Brain microvascular endothelial cell (primary cell): ENCODE measurements around the gene GCHFR.

Source experiments
- DNase-seq: peaks from one replicate; pipeline ENCODE4 v3.0.0-alpha.2; 2020
- H3K27ac ChIP-seq: fragments of 250-450 bp; sonication (Bioruptor Pico); 2 replicates; pipeline ENCODE4 v1.5.1; 2020; ENCODE audit warnings: mild to moderate bottlenecking, moderate library complexity
- H3K27me3 ChIP-seq: fragments of 250-450 bp; sonication (Bioruptor Pico); replicated peaks from 2 replicates; pipeline ENCODE4 v1.5.1; 2020; ENCODE audit warnings: mild to moderate bottlenecking
- H3K36me3 ChIP-seq: fragments of 250-450 bp; sonication (Bioruptor Pico); replicated peaks from 2 replicates; pipeline ENCODE4 v1.5.1; 2020; ENCODE audit warnings: mild to moderate bottlenecking
- H3K4me3 ChIP-seq: 2 replicates; pipeline ENCODE4 v1.5.1; 2011; ENCODE audit warnings: low read depth, mild to moderate bottlenecking, control low read depth, low read length, moderate library complexity
- CTCF ChIP-seq: IDR thresholded peaks from 2 replicates; pipeline ENCODE4 v1.5.1; 2011; ENCODE audit warnings: low read depth, mild to moderate bottlenecking, moderate library complexity, low read length, control low read depth, inconsistent platforms; ENCODE audit errors: missing control alignments
- in situ Hi-C: cut with HindIII; loops from 2 replicates; pipeline ENCODE4 v1.10.0; 2017; ENCODE audit warnings: low sequenced_read_pairs, low pct_ligation_motif_present

GCHFR gene

GRCh38 chr15:40755812-40756208, 8.1 kb upstream of the GCHFR start:
- H3K27ac ChIP-seq: no peak overlapping the region
- TF ChIP-seq CTCF: no peak
- no peak for DNase-seq
- peak overlapping the region; percentile 98 for H3K4me3 ChIP-seq
- no peaks in the 10 kb centered on the region for H3K27me3 ChIP-seq
- peaks cover 3% of the 10 kb centered on the region for H3K36me3 ChIP-seq
- in situ Hi-C loops: no loop called here

GRCh38 chr15:40756938-40757337, 6.9 kb upstream of the GCHFR start:
- H3K36me3 ChIP-seq: no peaks in the 10 kb centered on the region
- no peak overlapping the region for H3K27ac ChIP-seq
- H3K4me3 ChIP-seq: no peak overlapping the region
- TF ChIP-seq CTCF: no peak
- no peak for DNase-seq
- H3K27me3 ChIP-seq: no peaks in the 10 kb centered on the region
- in situ Hi-C loops: no loop called here

- no peak for TF ChIP-seq CTCF
- Histone ChIP-seq H3K36me3 (no peaks in the 10 kb centered on the region), H3K27me3 (no peaks in the 10 kb centered on the region), H3K4me3 (no peak overlapping the region), H3K27ac (no peak overlapping the region)
- in situ Hi-C loops: no loop called here
- DNase-seq: no peak
These were observed 3.9 kb upstream of the GCHFR start for GRCh38 chr15:40759961-40760360.

DNA sequence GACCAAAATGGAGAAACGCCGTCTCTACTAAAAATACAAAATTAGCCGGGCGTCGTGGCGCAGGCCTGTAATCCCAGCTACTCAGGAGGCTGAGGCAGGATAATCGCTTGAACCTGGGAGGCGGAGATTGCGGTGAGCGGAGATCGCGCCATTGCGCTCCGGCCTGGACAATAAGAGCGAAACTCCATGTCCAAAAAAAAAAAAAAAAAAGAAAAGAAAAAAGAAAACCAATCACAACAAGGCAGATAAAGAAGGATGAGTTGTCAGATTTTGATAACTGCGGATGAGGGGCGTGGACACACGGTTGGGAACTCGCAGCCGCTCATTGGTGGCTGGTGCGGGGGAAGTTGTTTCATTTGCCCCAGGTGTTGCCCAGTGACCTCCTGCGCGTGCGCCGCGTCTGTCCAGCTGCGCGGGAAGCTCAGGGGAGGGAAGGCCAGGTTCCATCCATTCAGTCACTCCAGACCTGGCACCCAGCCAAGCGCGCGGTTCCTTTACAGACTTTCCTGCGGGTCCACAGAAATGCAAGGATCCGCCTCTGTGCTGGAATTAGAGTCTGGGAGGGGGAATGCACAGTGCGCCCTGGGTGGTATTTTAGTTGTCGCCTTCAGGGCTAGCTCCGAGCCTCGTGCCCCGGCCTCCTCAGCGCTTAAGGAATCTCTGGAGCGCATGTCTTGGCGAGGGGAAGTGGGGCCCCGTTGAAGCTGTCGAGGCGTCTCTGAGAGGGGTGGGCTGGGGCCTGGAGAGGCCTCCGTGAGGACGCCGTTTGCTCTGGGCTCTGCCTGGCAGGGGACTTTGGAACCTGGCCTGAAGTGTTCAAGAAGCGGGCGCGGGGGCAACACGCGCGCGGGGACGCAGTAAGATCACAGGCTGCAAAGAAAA, 708 bp upstream of the GCHFR start:
- Histone ChIP-seq H3K27me3 (no peaks in the 10 kb centered on the region), H3K4me3 (peak overlapping the region; percentile 50), H3K27ac (no peak overlapping the region), H3K36me3 (no peaks in the 10 kb centered on the region)
- in situ Hi-C loops: no loop called here
- TF ChIP-seq CTCF: no peak
- no peak for DNase-seq

- Histone ChIP-seq H3K27ac (no peak overlapping the region), H3K4me3 (peak overlapping the region; percentile 50), H3K36me3 (no peaks in the 10 kb centered on the region), H3K27me3 (no peaks in the 10 kb centered on the region)
- no peak for TF ChIP-seq CTCF
- in situ Hi-C loops: no loop called here
- DNase-seq: no peak
These were observed 798 bp downstream of the GCHFR start for GRCh38 chr15:40764629-40765103.
